ENCODE results near the gene SH2D3C. TPM values are rescaled to one million over a fixed set of nuclear protein-coding genes. Genes with fewer than 3 reads are reported as not detected.

The SH2D3C gene
- total RNA-seq, 1 experiment from 2014 or later = not detected

DNA sequence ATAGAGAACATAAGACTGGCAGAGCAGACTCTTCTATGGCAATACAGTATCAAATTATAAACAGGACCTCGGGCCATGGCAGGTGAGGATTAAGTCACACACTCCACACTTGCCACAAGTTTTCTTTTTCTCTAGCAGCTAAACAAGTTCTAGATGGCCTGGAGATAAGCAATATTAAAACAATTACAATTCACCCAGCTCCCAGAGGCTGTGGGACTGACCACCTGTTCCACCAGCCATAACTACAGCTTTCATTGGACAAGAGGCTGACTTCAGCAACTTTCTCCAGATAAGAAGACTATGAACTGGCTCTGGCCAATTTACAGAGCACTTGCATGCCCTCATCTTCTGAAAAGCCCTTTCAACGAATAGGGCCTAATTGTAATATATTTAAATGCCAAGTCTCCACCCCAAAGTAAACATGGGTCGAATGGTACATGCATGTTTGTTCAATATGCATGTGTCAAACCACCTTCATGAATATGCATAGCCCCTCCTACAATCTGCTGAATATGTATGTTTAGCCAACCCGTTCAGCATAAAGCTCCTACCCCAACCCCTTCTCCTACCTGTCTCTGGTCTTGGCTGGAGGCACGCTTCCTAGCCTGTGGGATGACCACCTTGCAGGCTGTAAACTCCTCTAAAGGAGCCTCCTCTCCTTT is 77.7 kb downstream of the SH2D3C start:
- no peak for DNase-seq (ENCODE audit: low read depth)

DNA sequence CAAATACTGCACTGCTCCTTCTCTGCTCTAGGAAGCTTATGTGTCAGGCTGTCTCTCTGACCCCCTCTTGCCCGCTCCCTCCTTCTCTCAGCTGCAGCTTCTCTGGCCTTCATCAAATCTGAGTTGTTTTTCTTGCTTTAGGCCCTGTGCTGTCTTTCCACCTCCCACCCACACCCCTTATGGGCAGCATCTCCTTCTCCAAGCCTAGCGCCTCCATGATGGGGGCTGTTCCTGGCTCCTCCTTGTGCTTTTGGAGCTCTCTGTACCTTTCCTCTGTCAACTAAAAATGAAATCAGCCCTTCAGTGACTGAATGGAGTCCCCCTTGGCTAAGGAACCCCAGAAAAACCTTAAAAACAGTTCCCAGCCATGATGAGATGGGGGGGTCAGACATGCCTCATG is 78.3 kb downstream of the SH2D3C start:
- no peak for DNase-seq (ENCODE audit: low read depth)

DNA sequence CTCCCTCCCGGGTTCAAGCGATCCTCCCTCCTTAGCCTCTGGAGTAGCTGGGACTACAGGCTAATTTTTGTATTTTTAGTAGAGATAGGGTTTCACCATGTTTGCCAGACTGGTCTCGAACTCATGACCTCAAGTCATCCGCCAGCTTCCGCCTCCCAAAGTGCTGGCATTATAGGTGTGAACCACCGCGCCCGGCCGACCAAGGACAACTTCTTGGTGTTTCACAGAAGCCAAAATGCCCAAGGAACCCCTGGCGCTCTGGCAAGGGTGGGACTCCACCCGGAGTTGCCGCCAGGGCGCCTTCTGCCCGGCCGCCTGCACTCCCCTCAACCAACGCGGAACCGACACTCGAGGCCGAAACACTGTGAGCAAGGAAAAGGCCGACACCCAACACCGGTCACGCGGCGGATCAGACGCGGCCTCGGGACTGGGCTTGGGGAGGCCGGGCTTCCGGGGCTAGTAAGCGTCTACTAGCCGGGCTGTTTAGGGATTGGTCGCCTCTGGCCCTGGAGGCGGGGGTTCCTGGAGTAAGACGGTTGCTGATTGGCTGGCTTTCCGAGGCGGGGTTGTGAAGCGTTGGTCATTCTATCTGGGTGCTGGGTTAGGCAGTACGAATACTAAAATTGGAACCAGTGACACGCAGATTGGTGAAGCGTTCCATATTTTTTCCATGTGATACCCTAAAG is 79.3 kb downstream of the SH2D3C start:
- DNase-seq (ENCODE audit: low read depth) = no peak

DNA sequence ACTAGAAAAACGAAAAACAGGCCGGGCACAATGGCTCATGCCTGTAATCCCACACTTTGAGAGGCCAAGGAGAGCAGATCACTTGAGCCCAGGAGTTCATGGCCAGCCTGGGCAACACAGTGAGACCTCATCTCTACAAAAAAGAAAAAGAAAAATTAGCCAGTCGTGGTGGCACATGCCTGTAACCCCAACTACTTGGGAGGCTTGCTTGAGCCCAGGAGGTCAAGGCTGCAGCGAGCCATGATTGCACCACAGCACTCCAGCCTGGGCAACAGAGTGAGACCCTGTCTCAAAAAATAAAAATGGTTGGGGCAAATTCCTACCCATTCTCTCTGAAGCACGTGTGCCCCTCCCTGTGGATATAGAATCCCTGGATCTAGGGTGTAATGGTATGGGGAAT is 80.1 kb downstream of the SH2D3C start:
- no peak for DNase-seq (ENCODE audit: low read depth)

DNA sequence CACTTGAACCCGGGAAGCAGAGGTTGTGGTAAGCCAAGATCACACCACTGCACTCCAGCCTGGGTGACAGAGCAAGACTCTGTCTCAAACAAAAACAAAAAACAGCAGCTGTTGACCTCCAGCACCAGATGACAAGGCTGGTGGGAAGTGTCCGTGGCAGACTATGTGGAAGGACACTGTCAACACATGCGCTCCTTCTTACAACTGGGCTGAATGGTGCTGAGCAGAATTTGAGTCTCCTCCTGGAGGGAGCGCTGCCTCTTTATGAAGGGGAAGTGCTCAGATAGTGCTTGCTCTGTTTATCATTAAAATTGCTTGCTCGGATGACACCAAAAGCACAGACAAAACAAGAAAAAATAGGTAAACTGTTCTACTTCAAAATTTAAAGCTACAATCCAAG is 80.9 kb downstream of the SH2D3C start:
- DNase-seq (ENCODE audit: low read depth) = no peak

DNA sequence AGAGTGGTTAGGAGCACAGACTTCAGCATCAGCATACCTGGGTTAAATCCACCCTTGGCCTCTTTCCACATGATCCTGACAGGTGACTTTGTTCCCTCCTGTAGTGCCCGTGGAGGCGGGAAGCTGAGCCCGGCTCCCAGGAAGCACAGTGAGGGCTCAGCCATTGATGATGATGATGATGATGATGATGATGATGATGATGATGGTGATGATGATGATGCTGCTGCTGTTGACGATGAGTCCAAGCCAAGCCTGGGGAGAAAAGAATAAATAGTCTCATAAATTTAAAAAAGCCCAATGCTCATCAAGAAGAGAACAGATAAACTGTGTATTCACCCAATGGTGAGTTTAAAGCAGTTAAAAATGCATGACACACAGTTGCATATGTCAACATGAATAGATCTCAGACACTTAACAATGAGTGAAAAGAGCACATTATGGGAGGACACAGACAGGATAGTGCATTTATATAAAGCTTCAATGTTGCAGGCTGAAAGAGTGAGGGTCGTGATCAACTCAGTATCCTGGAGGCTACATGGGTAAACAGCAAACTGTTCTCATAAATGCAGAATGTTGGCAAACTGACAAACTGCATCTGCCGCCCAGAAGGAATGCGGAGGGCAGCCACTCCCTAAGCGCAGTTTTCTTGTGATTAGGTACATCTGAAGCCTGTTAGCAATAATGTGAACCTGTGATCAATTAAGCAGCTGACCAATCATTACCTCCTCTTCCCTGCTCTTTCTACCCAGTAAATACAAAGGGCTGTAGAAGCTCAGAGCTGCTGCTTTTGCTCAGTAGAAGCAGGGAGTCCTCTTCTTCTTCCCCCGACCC is 83.4 kb downstream of the SH2D3C start:
- DNase-seq (ENCODE audit: low read depth) = no peak

DNA sequence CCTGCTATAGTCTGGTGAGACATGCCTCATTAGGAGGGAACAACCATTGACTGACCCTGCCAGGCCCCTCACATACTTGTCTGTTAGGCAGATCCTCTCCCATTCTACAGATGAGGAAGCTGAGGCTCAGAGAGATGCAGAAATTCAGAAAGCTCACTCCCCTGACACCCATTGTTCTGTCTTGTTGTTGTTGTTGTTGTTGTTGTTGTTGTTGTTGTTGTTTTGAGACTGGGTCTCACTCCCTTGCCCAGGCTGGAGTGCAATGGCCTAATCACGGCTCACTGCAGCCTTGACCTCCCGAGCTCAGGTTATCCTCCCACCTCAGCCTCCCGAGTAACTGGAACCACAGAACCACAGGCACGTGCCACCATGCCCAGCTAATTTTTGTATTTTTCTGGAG is 84.8 kb downstream of the SH2D3C start:
- no peak for DNase-seq (ENCODE audit: low read depth)

DNA sequence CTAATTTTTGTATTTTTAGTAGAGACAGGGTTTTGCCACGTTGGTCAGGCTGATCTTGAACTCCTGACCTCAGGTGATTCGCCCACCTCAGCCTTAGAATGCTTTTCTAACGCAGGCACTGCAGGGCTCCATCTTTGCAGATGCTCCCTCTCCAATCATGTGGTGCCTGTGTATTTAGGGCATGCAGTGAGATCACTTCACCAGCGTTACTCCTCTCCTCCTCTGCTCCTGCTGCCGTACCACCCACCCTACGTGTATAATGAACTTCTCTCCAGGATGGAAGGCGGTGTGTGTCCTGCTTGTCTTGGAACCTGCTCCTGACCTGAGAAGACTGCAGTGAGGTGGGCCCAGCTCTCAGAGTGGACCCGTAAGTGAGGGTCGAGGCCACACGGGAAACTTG is 85.3 kb downstream of the SH2D3C start:
- no peak for DNase-seq (ENCODE audit: low read depth)

DNA sequence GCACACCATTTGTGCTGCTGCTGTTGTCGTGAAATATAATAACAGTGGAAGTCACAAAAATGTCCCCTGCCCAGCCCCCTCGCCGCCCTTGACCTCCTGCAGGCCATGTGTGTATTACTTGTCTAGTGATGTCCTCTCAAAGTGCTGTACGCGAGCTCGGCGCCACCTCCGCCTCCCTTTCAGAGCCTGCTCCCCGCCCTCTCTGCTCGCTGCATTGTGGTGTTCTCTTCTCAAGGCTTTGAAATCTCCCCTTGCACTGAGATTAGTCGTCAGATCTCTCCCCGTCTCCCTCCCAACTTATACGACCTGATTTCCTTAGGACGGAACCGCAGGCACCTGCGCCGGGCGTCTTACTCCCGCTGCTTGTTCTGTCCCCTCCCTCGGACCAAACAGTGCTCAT is 86.4 kb downstream of the SH2D3C start:
- no peak for DNase-seq (ENCODE audit: low read depth)

DNA sequence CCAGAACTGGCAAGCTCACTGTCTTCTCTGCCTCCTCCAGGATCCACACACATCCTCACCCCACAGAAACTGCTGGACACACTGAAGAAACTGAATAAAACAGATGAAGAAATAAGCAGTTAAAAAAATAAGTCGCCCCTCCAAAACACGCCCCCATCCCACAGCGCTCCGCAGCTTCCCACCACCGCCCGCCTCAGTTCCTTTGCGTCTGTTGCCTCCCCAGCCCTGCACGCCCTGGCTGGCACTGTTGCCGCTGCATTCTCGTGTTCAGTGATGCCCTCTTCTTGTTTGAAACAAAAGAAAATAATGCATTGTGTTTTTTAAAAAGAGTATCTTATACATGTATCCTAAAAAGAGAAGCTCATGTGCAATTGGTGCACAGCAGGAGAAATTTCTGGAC is 87.7 kb downstream of the SH2D3C start:
- DNase-seq (ENCODE audit: low read depth) = no peak

DNA sequence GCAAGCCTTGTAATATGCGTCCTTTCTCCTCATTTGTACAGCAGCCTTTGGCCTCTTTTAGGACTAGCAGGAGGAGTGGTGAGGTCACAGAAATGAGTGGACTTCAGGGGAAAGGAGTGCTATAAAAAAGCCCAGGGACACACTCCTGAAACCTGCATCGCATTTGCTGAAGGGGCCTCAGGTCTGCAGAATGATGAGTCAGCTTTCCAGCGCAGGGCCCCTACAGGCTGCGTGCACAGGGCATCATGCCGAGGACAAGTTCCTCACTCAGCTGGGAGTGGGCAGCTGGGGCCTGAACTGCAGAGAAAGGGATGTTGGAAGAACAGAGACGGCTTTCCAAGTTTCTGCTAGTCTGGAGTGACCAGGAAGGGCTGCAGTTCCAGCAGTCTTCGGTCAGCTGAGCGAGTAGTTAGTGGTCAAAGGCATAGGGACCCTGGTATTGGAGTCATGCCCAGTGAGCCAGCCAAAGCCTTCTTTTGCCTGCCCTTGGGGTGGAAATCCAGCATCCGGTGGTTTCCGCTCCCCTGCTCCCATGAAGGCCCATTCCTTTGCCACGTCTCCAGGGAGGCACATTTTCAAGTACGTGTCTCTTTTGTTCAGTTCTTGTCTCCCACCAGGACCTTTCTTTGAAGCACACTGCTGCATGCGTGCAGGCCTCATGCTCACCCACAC is 89.0 kb downstream of the SH2D3C start:
- DNase-seq (ENCODE audit: low read depth) = no peak

Other genes with a start within 250 kb of the SH2D3C start
- 9.6 and 10.4 TPM in 2 replicates for gene STXBP1, start 166.4 kb downstream of the SH2D3C start, total RNA-seq (2014; rRNA removed; shearing (Covaris generic))
- gene CFAP157, start 71.7 kb downstream of the SH2D3C start, total RNA-seq (2014; rRNA removed; shearing (Covaris generic)) = not detected in 2 replicates
- gene PTRH1, start 63.0 kb downstream of the SH2D3C start, total RNA-seq (2014; rRNA removed; shearing (Covaris generic)) = 27.1 and 33.3 TPM in 2 replicates
- gene TTC16, start 62.6 kb downstream of the SH2D3C start, total RNA-seq (2014; rRNA removed; shearing (Covaris generic)) = not detected in 2 replicates
- gene TOR2A, start 43.4 kb downstream of the SH2D3C start, total RNA-seq (2014; rRNA removed; shearing (Covaris generic)) = 20.7 and 27.7 TPM in 2 replicates
- gene CDK9, start 7.4 kb upstream of the SH2D3C start, total RNA-seq (2014; rRNA removed; shearing (Covaris generic)) = 49.4 and 73.6 TPM in 2 replicates
- gene FPGS, start 24.2 kb upstream of the SH2D3C start, total RNA-seq (2014; rRNA removed; shearing (Covaris generic)) = 84.1 and 87.0 TPM in 2 replicates
- gene ENG, start 76.0 kb upstream of the SH2D3C start, total RNA-seq (2014; rRNA removed; shearing (Covaris generic)) = 23.0 and 34.1 TPM in 2 replicates
- gene AK1, start 99.0 kb upstream of the SH2D3C start, total RNA-seq (2014; rRNA removed; shearing (Covaris generic)) = 47.0 and 59.7 TPM in 2 replicates
- gene ST6GALNAC6, start 120.9 kb upstream of the SH2D3C start, total RNA-seq (2014; rRNA removed; shearing (Covaris generic)) = 37.4 and 38.9 TPM in 2 replicates
- gene ST6GALNAC4, start 138.4 kb upstream of the SH2D3C start, total RNA-seq (2014; rRNA removed; shearing (Covaris generic)) = 35.3 and 43.4 TPM in 2 replicates
- gene PIP5KL1, start 152.1 kb upstream of the SH2D3C start, total RNA-seq (2014; rRNA removed; shearing (Covaris generic)) = 0.73 and 0.98 TPM in 2 replicates
- gene DPM2, start 159.2 kb upstream of the SH2D3C start, total RNA-seq (2014; rRNA removed; shearing (Covaris generic)) = 92.5 and 128 TPM in 2 replicates
- 3.4 and 6.8 TPM in 2 replicates for gene EEIG1, start 202.3 kb upstream of the SH2D3C start, total RNA-seq (2014; rRNA removed; shearing (Covaris generic))